Urothelium cell line (cell line): ENCODE measurements around the gene SLC1A2.

Source experiments
- DNase-seq: peaks from one replicate; pipeline ENCODE4 v3.0.0; 2011; ENCODE audit warnings: low spot score, mixed read lengths
- FAIRE-seq: peaks from 2 replicates; lab custom pipeline; 2011; peaks lifted over from hg19 to GRCh38; lab: Jason Lieb, UNC

The SLC1A2 gene

GRCh38 chr11:35277827-35278226 is 141.5 kb downstream of the SLC1A2 start:
- FAIRE-seq (no peak), DNase-seq (no peak)

GRCh38 chr11:35276396-35277145 is 142.8 kb downstream of the SLC1A2 start:
- DNase-seq (no peak), FAIRE-seq (no peak)

DNA sequence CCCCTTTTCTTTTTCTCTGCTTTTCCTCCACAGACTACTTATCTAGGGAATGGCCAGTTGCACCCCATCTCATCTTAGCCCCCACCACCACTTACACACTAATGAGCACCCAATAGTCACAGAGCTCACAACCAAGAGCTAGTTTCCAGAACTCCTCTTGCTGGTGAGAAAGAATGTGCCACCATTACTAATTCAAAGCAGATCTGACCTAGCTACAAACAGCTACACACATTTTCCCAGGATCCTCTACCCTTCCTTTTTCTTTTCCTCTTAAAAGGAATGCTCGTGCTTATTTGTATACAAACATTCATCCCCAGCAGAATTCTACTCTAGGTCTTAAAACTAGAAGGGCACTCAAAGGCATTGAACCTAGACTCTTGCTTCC is 143.6 kb downstream of the SLC1A2 start:
- no peak for DNase-seq
- FAIRE-seq, result no peak

DNA sequence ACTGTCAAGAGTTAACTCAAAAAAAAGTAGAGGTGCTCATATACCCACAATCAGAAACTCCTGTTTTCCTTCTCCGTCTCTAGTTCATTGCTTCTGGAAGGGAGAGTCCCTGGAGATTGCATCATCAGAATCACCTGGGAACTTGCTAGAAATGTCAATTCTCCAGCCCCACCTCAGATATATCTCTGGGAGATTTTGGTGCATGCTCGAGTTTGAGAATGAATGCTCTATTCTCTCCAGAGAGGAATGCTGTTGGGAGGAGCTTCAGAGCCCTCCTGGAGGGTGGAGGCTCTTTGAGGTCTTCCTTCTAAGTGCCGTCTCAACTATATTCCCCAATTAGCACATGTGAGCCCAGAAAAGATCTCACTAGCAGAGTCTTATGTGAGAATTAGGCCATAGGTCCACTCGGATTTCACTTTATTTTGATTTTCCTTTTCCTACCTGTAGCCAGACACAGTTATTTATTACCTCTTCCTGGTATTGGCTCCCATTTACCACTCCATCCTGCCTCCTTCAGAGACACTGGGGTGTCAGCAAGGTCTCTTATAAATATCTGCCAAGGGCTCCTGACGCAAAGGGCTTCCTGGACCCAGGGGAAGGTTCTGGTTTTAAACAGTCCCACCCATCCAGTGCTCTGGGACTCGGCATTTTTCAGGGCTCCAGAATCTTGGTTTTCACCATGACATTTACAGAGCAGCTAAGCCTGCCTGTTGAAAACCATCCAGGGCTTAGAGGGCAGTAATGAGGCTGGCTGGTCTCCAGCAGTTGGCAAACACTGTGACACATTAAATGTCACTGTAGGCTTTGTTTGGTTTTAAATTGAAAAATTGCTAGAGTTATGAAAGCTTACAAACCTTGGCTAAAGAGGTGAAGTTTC is 144.2 kb downstream of the SLC1A2 start:
- DNase-seq, result no peak
- FAIRE-seq, result no peak

DNA sequence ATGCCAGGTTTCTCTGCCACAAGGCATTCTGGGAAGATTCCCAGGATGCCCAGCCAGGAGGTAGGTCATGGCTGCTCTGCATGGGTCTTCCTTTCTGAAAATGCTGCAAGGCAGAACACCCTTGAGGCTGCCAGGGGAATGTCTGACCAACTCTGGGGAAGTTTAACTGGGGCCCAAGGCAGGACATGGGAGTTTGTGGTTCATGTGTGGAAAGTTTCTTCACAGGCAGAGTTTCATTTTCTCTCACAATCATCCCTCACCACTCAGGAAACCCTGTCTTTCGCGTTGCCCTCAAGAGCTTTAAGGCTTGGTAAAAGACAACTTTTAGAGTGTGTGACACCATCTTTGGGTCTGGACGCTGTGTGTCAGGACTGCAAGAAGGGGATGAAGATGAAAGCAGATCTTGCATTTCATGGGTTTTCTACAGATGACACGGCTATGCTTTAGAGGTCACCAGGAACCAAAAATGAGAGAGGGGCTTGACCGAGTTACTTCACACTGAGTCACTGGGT is 146.9 kb downstream of the SLC1A2 start:
- DNase-seq (no peak), FAIRE-seq (no peak)

GRCh38 chr11:35271031-35271430 is 148.3 kb downstream of the SLC1A2 start:
- DNase-seq (no peak), FAIRE-seq (no peak)

DNA sequence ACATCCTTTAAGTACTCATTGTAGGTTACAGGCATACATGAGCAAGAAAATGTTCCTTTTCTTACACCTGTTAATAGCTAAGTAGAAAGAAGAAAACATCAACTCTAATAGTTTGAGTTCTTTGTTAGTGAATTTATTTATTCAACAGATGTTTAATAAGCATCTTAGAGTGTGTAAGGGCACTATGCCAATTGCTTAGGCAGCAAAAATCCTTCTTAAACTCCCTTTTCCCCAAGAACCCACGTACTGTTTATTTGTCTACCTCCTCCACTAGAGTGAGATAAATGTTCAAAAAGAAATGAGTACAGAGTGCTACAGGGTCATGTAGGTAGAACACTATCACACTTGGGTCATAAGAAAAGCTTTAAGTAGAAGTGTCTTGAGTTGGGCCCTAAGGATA is 149.0 kb downstream of the SLC1A2 start:
- no peak for FAIRE-seq
- no peak for DNase-seq

GRCh38 chr11:35267504-35267903 is 151.9 kb downstream of the SLC1A2 start:
- peak; percentile 33 for DNase-seq
- no peak for FAIRE-seq

DNA sequence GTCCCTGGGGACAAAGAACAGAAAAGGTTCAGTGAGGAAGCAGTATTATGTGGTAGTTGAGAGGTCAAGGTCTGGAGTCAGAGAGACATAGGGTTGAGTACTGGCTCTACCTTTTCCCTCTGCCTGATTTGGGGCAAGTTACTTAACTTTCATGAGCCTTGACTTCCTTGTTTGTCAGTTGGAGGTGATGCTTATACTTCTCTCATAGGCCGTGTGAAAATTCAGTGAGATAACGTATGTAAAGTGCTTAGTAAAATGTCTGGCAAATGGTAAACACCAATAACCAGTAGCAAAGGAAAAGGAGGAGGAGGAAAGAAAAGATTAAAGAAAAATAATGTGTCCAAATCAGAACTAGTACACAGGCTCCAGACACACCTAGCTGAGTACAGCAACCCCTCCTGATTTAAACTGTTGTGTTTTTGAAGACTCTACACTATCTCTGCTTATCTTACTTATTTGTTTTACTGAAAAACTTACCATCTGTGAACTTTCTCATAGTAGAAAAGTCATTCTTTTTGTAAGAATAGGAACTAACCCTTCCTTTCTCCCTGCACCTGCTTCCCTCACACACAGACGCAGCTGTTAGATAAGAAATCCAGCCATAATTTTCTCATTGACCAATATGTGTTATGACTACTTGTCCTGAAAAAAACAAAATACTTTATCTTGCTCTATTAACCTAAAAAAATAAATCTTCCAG is 153.5 kb downstream of the SLC1A2 start:
- FAIRE-seq (no peak), DNase-seq (no peak)

DNA sequence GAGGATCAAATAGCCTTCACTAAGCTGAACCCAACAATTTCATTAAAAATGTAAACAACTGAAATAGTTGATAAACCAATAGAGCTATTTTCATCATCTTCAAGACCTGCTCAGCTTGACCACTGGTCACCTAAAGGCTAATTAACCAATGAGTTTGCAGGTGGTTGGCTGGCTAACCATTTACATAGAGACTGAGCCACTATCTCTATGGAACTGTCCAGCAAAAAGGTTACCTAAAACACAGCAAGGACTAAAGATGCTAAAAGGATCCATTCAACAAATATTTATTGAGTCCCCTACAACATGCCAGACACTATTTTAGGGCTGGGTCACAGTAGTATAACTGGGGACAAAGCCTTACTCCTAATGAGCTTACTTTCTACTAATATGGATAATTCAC is 156.6 kb downstream of the SLC1A2 start:
- FAIRE-seq (no peak), DNase-seq (no peak)

DNA sequence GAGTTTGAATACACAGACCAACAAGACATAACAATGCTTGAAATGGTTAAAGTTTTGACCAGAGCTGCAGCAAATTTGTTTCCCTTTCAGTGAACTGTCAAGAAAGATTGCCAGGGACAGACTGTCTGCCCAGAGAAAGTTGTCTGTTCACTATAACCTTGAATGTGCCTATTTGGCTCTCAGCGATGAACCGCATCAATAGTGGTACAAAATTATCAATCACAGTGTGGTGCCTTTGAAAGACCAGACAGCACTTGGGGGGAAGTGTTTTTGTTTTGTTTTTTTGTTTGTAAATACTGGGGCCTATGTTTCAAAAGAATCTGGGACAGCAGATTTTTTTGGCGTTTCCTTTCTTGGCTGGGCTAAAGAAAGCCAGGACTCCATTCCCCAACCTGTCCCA is 157.3 kb downstream of the SLC1A2 start:
- DNase-seq (no peak), FAIRE-seq (no peak)

DNA sequence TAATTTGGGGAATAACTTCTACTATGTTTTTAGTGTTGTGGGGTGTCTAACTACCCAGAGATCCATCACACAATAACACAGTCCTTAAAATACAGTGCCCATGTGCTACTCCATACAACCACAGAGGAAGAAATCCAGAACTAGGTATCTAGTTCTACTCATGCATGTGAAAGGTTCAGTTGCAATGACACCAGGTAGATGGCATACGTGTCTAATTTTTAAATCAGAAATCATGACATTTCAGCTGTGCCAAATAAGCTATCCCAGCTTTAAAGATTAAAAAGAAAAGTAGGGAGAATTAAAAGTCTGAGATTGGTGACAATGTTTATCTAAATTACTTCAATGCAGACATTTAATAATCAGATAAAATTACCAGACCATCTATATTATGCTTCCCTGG is 158.2 kb downstream of the SLC1A2 start:
- DNase-seq, result no peak
- FAIRE-seq, result no peak

DNA sequence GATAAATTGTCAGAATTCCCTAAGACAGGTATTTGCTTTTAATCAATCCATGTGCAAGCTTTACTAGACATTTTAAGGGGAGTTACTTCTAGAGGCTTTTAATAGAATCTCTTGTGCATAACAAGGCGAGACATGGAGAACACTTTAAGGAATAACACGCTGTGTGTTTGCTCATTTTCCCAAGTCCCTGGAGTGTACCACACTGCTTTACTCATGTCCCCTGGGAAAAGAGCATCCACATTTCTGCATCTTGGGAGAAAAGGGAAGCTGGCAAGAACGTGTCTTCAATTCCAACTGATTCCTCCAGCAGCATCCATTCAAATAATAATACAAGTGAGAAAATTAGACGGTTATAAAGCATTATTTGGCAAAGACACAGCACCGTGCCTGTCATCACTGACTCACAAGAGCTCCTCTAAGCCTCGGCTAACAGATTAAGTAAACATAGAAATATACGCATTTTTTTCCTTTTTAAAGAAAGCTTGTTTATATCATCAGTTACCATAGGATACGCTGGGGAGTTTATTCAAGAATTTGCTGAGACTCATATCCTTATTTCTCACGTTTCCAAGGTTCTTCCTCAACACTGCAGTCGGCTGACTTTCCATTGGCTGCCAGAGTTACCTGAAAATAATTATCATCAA is 158.9 kb downstream of the SLC1A2 start:
- DNase-seq (no peak), FAIRE-seq (no peak)

- FAIRE-seq, result no peak
Observed at GRCh38 chr11:35259529-35259928, 159.8 kb downstream of the SLC1A2 start.

GRCh38 chr11:35257281-35257680 is 162.1 kb downstream of the SLC1A2 start:
- DNase-seq (no peak), FAIRE-seq (no peak)

More at GRCh38 chr11:35259529-35259928, 159.8 kb downstream of the SLC1A2 start:
- DNase-seq, result no peak

DNA sequence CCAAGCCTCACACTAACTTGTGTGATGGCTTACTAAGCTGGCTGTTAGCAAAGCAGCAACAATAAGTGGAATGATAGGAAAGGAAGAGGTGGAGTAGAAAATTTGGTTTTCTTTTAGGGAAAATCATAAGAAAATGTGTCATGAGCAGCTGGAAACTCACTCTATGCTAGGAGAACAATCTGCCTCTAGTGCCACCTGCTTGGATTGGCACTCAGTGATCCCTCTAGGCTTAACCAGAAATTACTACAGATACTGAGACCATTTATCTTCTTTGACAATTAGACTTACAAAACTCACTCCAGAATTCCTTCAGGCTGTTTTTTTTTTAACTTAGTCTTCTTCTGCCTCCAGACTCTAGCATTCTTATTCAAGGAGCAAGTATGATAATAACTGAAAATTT is 163.1 kb downstream of the SLC1A2 start:
- FAIRE-seq (no peak), DNase-seq (no peak)

DNA sequence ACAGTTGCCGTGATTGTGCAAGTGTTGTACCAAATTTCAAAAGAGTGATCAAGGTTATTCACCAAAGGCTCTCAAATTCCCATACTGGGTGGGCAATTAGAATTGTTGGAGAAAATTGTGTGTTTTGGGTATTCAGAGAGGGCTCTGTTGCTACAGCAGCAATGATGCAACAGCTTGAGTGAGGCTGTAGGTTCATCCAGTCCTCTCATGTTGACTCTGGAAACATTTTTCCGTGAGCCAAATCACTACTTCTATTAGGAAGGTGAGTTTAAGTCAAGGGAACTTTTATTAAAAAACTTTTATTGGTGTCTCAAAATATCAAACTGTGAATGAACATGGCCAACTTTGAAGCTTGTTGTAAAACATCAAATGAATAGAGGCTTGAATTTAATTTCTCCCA is 163.8 kb downstream of the SLC1A2 start:
- DNase-seq (no peak), FAIRE-seq (no peak)

DNA sequence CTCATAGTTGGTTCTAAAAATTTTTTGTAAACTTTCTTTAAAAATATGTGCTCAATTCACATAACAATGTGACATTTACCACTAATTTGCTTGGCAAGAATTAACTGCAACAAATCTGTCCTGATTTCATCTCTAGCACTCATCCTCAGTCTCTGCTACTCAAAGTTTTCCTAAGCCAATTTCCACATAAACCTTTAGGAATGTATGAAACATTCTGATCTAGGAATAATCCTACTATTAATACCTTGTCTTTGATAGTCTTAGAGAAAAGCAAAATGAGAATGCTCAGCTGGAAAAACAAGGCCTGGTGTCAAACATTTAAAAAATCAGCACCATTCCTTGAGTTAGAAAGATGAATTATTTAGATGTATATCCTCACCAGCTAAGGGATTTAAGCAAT is 166.1 kb downstream of the SLC1A2 start:
- DNase-seq (no peak), FAIRE-seq (no peak)

DNA sequence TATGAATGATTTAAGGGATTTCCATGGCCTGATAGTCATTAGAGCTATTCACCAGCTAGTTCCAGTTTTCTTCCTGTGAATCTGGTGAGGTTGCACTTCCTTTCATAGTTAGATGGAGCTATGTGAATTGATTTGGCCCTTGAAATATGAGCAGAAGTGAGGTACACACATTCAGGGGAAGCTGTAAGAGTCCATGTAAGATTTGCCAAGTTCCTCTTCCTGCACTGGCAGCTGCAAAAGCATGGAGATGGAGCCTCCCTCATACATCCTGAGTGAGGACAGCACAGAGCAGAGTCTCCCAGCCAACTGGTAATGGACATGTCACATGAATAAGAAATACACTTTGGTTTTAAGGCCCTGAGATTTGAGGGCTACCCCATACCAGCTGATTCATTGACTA is 168.7 kb downstream of the SLC1A2 start:
- DNase-seq, result no peak

GRCh38 chr11:35250192-35250591 is 169.2 kb downstream of the SLC1A2 start:
- no peak for DNase-seq
- FAIRE-seq, result no peak

More for the DNA sequence above, 168.7 kb downstream of the SLC1A2 start:
- FAIRE-seq, result no peak
